Right lung (tissue), 10 donors: Measurements from ENCODE around the gene APOL1. TPM values are rescaled to one million over a fixed set of nuclear protein-coding genes. Genes with fewer than 3 reads are reported as not detected.
"Not testable (repeated sequence)": the region's sequence is repeated elsewhere in the genome, so short reads cannot be mapped to it uniquely, and the experiment has no call there.

Experiments
- DNase-seq, 2 donors: peaks; one replicate each; pipeline ENCODE4 v3.0.0-alpha.2; 2013
- long read RNA-seq, 8 donors: transcript quantifications; one replicate each; lab custom pipeline, GENCODE V29; 2026
- polyA plus RNA-seq, 5 donors: library from polyadenylated mRNA; unstranded; fragments of 120-200 nt; gene quantifications; one replicate each; pipeline versions ENCODE4 v1.2.1 to v1.2.3, GENCODE V29; 2013; ENCODE audit warnings: inconsistent platforms in 1 of 5, low replicate concordance in 1 of 5; ENCODE audit not compliant: insufficient read length in 5 of 5, insufficient read depth in 1 of 5

Gene APOL1, protein sequence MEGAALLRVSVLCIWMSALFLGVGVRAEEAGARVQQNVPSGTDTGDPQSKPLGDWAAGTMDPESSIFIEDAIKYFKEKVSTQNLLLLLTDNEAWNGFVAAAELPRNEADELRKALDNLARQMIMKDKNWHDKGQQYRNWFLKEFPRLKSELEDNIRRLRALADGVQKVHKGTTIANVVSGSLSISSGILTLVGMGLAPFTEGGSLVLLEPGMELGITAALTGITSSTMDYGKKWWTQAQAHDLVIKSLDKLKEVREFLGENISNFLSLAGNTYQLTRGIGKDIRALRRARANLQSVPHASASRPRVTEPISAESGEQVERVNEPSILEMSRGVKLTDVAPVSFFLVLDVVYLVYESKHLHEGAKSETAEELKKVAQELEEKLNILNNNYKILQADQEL
- polyA plus RNA-seq, result 10 to 100 TPM in 3 of 5 donors, 1 to 10 TPM in 2; 8.2 to 16.7 (median 11.3) TPM
- long read RNA-seq, donor 1, partial matches to known transcripts, result 0 of 1 reads
- long read RNA-seq, donor 1, other reads (novel, unspliced or antisense), result 0 of 1 reads
- long read RNA-seq, donor 2, result 0 reads
- long read RNA-seq, donor 3, result 0 reads
- long read RNA-seq, donor 4, partial matches to known transcripts, result 0 of 1 reads
- long read RNA-seq, donor 4, other reads (novel, unspliced or antisense), result 0 of 1 reads
- long read RNA-seq, donor 5, partial matches to known transcripts, result 23 of 25 reads
- long read RNA-seq, donor 5, other reads (novel, unspliced or antisense), result 0 of 25 reads
- long read RNA-seq, donor 6, partial matches to known transcripts, result 0 of 1 reads
- long read RNA-seq, donor 6, other reads (novel, unspliced or antisense), result 0 of 1 reads
- long read RNA-seq, donor 7, partial matches to known transcripts, result 0 of 1 reads
- long read RNA-seq, donor 7, other reads (novel, unspliced or antisense), result 0 of 1 reads
- long read RNA-seq, donor 8, partial matches to known transcripts, result 17 of 17 reads
- long read RNA-seq, donor 8, other reads (novel, unspliced or antisense), result 0 of 17 reads

DNA sequence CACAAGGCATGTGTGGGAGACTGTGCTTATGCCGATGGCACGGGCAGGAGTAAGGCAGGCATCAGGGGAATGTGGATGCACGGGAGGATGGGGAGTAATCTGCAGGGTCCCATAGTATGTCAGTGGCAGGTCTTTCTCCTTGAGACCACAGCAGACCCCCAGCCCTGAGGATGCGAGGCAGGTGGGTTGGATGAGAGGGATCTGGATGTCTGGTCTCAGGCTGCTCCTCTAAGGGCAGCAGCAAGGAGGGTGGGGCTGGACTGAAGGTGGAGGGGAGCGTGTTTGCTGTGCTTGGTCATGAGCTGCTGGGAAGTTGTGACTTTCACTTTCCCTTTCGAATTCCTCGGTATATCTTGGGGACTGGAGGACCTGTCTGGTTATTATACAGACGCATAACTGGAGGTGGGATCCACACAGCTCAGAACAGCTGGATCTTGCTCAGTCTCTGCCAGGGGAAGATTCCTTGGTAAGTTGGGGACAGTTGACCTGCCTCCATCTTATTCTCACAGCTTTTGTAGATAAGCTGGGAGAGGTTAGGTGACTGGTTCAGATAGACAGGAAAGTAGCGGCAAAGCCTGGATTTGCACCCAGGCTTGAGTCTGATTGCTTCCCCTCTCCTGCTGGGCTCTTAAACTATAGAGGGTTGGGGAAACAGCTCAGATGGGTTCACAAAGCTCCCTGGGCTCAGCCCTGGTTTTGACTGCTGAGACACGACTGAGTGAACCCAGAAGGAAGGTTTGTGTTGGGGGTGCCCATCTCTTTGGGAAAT lies at the start of gene APOL1:
TSS of gene APOL1 (plus strand) at position 380 of the 769 bp plus-strand sequence. CDS start 1,823 bp downstream, outside the sequence.
- DNase-seq, result no peak

DNA sequence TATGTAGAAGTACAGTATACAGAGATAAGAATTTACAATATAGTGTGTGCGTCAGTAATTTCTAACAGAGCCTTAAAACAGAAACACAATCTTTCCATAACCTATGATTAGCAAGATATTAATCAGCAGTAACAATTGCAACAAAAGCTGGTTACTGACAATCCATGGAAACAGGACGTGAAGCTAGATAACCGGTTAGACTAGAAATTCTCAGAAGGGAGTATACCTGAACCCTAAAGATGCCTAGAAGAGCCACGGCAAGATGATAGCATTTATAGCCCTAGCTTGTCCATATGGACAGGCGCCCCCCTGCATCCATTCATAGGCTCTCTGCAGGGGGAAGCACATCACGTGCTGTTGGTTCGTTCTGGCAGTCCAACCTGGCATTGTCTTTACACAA lies 49.5 kb upstream of the APOL1 start:
- DNase-seq, result not testable (repeated sequence)

DNA sequence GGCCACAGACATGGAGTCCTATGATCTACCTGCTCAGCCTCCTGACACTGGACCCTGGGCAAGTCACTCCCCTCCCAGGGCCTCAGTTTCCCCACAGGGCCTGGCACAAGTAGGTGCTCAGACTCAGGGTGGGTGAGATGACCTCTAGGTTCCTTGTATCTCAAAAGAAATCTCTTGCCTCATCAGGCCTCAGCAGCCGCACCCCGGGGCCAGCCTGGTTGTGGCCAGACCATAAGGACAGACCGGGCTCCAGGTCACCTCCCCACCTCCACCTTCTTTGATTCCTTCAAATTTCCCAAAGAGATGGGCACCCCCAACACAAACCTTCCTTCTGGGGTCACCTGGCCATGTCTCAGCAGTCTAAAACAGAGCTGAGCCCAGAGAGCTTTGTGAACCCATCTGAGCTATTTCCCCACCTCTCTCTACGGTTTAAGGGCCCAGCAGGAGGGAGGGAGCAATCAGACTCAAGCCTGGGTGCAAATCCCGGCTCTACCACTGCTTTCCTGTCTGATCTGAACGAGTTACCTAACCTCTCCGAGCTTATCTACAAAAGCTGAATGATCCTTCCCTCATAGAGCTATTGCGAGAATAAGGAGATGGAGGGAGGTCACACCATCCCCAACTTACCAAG lies 48.8 kb upstream of the APOL1 start:
- DNase-seq, result no peak

DNA sequence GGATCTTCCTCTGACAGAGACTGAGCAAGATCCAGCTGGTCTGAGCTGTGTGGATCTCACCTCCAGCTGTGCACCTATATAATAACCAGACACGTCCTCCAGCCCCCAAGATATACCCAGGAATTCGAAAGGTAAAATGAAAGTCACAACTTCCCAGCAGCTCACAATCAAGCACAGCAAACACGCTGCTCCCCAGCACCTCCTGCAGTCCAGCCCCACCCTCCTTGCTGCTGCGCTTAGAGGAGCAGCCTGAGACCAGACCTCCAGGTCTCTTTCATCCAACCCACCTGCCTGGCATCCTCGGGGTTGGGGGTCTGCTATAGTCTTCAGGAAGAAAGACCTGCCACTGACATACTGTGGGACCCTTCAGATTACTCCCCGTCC lies 48.3 kb upstream of the APOL1 start:
- DNase-seq, result no peak

DNA sequence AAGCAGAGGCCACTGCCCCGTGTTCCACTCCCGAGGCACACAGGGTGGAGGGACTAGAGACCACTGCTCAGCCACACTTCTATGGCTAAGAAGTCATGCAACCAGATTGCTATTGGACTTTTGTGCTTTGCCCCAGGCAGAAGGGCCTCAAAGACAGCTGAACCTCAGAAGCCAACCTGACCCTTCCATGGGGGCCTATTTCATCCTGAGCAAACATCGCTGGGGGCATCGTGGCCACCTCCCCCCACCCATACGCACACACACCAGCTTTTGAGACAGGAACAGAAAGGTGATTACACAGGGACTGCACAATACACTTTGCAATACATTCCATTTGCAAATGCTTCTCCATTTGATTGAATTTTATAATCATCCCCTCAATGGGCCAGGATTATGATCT lies 47.4 kb upstream of the APOL1 start:
- not testable (repeated sequence) for DNase-seq

DNA sequence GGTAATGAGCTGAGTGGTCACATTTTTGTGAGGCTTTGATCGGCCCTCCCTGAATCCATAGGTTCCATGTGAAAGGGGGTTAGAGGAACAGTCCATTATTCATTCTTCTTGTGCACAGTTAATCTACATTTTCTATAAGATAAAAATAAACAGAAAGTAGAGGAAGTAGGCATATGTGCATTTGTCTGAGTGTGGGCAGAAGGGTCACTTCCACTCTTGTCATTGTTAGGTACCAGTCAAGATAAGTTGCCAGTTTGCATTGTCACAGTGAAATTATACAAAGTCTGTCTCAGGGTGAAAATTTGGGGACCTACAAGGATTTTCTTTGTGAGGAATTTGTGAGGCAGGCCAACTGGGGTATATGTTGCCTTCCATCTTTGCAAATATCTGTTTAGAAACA lies 46.7 kb upstream of the APOL1 start:
- DNase-seq, result no peak

DNA sequence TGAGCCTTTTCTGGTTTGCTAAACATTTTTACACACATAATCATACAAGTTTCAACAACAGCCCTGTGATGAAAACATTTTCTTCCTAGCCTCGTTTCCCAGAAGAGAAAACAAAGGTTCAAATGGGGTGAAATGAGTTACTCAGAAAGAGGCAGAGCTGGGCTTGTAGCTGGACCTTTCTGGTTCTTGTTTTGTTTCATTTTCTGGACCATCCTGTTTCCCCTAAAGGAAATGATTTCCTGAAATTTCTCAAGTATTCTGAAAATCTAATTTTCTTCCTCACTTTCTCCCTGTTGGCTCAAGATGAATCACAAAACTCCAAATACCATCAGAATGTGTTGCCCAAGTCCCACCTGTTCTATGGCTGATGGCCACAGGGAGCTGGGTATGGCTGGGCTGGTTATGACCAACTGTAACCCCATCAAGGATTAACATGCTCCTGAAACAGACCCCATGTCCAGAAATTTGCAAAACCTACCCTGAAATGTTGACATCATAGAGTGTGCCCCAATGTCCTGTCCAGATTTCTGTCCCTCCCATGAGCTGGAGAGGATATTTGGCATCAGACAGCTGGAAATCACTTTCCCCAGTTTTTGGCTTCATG lies 44.7 kb upstream of the APOL1 start:
- DNase-seq, result no peak

DNA sequence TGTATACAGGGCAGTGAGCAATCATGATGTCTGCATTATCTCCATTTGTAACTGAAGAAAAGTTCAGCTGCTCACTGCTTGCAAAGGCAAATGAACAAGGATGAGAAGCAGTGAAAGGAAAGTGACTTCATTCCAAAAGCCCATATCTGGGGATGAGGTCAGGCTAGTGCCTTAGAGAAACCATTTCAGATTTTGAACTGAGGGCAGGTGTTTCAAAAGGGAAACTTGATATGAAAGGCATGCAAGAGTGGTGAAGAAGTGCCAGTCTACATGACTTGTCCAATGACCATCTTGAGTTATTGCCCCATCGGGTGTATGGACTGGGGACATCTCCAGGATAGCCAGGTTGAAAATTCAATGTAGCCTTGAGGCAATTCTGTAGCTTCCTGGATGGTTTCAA lies 44.0 kb upstream of the APOL1 start:
- no peak for DNase-seq

DNA sequence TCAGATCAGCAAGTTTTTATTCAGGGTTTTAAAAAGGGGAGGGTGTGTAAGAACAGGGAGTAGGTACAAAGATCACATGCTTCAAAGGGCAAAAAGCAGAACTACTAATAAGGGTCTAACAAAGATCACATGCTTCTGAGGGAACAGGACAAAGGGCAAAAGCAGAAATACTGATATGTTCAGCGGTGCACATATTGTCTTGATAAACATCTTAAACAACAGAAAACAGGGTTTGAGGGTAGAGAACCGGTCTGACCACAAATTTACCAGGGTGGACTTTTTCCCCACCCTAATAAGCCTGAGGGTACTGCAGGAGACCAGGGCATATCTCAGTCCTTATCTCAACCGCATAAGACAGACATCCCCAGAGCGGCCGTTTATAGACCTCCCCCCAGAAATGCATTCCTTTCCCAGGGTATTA lies 43.4 kb upstream of the APOL1 start:
- not testable (repeated sequence) for DNase-seq

DNA sequence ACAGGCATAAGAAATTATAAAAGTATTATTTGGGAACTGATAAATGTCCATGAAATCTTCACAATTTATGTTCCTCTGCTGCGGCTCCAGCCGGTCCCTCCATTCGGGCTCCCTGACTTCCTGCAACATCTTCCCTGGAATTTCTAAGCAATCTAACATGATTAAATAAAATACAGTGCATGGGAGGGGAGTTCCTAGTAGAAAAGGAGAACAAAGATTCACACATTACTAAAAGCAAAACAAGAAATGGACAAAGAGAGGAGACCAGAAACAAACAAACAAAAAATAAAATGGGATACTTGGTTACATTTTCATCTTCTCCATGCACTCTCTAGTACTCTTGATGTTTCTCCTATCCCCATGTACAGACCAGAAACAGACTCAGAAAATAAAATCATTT lies 42.7 kb upstream of the APOL1 start:
- DNase-seq, result no peak

DNA sequence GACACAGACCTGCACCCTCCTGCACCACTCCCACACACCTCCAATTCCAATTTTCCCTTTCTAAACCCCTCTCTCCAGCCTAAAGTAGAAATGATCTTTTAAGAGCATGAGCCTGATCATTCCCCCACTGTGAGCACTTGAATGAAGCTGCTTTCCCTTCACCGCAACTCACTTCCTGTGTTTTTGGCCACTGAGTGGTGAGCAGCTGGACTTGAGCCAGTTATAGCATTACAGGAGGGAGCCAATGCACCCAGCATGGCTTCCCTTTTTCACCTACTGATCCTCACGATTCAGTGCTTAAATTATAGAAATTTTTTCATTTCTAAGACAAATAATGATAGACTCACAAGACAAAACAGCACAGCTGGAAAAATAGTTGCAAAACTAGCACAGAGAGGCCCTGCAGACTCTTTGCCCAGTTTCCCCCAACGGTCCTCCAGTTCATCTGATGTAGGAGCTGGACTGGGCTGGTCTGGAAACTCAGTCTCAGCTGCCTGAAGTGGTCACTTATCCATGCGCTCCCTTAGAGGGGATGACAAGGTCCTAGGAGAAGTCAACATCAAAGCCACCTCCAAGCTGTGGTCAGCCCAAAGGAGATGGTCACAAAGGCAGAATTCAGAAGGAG lies 41.6 kb upstream of the APOL1 start:
- DNase-seq, result no peak

DNA sequence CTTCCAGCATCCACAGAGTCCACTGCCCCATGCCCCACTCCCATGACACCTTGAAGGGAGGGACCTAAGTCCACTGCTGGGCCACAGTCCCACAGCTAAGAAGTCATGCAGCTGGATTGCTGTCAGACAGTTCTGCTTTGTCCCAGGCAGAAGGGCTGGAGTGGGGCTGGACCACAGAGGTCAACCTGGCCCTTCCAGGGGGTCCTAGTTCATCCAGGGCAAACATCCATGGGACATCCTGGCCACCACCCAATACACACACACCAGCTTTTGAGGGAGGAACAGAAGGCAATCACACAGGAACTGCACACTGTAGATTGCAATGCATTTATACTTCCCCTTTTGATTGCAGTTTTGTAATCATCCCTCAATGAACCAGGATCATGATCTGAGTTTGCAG lies 40.0 kb upstream of the APOL1 start:
- no peak for DNase-seq

DNA sequence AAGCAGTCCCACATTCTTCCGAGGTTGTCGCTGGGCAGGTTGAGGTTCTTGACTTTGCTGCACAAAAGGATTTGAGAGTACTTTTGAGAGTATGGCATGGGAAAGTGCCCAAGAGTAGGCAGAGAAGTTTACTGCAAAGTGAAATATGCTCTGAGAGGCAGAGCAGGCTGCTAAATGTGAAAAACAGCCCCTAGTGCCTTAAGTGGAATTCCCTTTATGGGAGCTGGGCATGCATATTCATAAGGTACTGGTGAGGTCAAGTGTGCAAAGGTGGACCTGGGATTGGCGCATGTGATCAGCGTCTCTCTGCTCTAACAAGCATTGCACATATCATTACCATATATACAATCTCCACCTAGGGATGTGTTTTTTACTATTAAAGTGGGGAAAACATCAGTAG lies 39.3 kb upstream of the APOL1 start:
- DNase-seq, result peak in 1 of 2 donors; percentile 35

DNA sequence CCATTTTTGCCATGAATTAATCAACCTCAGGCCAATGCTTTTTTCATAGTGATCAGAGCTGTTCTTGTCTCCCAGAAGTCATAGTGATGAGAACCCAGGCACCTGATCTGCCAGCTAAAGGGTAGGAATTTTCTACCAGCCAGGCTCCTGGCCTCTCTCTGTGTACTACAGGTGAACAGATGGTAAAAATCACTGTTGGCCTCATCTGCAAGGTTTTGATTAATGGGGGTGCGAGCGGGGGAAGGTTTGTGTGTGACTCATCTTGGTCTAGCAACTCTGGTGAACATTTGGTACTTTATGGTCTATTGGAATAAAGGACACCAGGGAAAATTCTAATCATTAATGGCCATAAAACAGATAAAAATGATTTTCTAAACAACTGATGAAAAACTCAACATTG lies 37.0 kb upstream of the APOL1 start:
- DNase-seq, result no peak

DNA sequence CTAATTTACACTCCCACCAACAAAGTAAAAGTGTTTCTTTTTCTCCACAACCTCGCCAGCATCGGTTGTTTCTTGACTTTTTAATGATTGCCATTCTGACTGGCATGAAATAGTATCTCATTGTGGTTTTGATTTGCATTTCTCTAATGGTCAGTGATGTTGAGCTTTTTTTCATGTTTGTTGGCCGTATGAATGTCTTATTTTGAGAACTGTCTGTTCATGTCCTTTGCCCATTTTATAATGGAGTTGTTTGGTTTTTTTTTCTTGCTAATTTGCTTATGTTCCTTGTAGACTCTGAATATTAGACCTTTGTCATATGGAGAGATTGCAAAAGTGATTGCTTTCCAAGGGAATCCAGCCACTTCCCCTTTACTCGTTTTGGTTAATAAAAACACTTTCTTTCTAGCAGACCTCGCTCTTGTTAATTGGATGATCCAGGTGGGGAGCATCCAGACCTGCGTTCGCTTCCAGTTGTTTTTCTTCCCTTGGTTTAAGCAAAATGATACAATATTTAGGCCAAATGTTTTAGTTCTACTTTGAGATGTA lies 34.2 kb upstream of the APOL1 start:
- DNase-seq, result no peak

DNA sequence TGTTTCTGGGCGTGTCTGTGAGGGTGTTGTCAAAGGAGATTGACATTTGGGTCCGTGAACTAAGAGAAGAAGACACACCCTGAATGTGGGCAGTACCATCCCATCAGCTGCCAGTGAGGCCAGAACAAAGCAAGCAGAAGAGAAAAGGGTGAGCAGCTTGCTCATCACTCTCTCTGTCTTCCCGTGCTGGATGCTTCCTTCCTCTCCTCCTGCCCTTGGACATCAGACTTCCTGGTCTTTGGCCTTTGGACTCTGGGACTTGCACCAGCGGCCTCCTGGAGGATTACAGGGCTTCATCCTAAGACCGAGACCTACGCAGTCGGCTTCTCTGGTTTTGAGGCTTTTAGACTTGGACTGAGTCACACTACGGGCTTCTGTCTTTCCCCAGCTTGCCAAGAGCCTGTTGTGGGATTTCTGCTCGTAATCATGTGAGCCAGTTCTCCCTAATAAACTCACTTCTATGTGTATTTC lies 32.4 kb upstream of the APOL1 start:
- DNase-seq, result no peak

DNA sequence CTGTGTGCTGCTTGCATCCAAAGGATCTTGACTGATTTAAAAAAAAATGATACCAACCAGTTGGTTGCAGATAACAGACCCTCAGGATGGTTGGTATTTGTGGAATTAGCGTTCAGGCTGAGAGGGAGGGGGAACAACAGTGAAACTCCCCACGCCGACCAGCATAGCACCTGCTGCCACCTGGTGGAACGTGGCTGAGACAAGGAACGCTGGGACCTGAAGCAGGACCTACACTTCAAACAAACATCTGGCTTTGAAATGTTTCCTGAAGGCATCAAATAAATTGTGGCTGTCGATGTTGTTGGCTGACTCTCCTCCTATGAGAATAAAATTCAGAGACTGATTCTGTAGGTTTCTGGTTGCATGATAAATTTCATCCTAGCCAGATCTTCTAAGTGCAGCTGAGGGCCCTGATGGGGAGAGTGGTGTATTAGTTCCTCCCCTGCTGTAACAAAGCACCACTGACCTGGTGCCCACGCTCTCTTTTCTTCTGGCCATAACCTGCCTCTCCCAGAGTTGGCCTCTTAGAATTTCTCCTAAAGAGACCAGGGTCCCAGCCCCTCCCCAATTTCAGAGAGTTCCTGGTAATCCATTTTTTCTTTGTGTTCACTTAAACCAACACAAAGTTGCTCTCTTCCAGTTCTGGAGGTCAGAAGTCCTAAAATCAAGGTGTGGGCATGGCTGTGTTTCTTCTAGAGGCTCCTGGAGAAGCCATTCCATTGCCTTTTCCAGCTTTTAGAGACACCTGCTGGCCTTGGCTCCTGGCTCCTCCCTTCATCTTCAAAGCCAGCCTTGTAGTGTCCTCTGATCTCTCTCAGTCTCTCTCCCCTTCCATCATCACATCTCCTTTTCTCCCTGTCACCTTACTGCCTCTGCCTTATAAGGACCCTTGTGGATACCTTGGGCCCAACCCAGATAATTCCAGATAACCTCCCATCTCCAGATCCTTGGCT lies 30.9 kb upstream of the APOL1 start:
- no peak for DNase-seq

DNA sequence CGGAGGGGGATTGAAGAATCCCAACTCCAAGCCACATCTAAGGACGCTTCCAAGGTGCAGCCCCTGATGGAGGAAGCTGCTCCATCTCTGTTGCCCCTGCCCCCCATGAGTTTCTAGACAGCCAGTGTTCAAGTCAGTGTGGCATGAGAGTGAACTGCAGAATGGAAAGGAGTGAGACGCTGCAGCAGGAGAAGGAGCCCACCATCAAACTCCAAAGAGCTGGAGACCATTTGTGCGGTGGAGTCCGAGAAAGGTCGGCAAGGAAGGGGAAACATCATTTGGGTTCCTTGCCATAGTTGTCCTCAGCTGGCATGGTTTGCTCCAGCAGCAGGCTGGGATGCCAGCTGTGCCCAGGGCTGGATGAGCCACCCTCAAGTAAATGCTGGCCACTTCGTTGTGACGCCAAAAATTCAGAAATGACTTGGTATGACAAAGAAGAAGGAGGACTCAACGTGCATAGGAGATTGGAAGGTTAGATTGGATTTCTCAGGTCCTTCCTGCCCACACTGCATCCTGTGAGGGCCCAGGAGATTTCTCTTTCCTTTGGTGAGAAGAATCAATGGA lies 30.0 kb upstream of the APOL1 start:
- DNase-seq, result no peak
